Heart left ventricle (tissue), 13 donors: ENCODE data around the gene ARHGEF28.

Experiments used
- POLR2A ChIP-seq, 2 donors: fragments of 450-650 bp; IDR thresholded peaks; one replicate each; pipeline ENCODE4 v1.6.1; 2017; ENCODE audit warnings: antibody characterized with exemption in 2 of 2, mild to moderate bottlenecking in 2 of 2, moderate library complexity in 2 of 2
- TF ChIP-seq, protein P1 (sequence below), 12 donors: fragments of 200-600 bp; sonication (generic) in 4 of 12; IDR thresholded peaks; one replicate each; pipeline versions ENCODE4 v1.5.0 to v1.8.0; 2018 to 2022; ENCODE audit warnings: antibody characterized with exemption in 12 of 12, mild to moderate bottlenecking in 5 of 12
- donor health status: ischemic (EF 13 %, LVEDD 7.1; RV severe dilation, severe dysfunction).
- donor health status: DM: no; HTN: yes; CAD: no.
- donor health status: DM: no; HTN: no; CAD: no.
- donor health status: ischemic (EF 25% LVEDD 6.9; RV normal size, moderate dysfunction).
- donor health status: ischemic (EF 25% LVEDD 5.7; RV mildly dilated, moderate dysfunction).
- donor health status: ischemic (EF 35%, LVEDD 5.7; RV mildly dilated, moderate dysfunction).
- donor health status: nonischemic (EF 11% LVEDD 7.7; RV severe dilation, severe dysfunction).
- donor health status: DM: yes; HTN: yes; CAD: no.
- donor health status: PGD.
- donor health status: ischemic (EF 29% LVEDD 5.4; RV normal size, mild dysfunction).
- donor health status: nonischemic (EF 23%, LVEDD 6.1; RV moderate dilation, normal function).

DNA sequence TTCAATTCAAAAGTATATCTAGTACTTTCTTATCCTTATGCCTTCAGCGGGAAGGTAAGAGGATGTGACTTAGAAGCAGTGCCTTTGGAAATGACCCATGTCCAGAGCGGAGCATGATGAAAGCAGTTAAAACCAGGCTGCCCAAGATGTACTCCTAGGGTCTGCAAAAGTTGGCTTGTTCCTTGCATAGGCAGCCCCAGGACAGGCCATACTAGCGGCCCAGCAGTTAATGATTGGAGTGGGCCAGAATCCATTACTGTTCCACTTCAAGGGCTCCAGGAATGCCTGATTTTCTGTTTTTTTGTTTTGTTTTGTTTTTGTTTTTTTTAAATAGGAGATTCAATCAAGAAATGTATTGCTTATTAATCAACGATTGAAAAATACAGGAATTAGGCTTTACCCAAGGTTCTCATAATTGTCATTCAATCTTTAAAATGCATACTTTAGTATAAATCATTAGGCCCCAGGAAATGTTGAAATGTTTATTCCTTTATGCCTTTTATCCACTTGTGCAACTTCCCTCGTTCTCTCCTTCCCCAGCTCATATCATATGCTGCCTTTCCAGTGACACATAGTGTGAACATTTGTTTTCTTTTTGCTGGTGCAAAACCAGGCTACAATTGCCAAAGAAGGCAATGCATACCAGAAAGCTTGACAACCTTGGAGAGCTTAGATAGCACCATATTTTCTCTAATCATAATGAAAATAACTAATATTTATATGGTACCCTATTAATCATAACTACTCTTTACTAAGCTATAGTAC lies 190.8 kb downstream of the ARHGEF28 start:
- TF ChIP-seq, protein P1, sequence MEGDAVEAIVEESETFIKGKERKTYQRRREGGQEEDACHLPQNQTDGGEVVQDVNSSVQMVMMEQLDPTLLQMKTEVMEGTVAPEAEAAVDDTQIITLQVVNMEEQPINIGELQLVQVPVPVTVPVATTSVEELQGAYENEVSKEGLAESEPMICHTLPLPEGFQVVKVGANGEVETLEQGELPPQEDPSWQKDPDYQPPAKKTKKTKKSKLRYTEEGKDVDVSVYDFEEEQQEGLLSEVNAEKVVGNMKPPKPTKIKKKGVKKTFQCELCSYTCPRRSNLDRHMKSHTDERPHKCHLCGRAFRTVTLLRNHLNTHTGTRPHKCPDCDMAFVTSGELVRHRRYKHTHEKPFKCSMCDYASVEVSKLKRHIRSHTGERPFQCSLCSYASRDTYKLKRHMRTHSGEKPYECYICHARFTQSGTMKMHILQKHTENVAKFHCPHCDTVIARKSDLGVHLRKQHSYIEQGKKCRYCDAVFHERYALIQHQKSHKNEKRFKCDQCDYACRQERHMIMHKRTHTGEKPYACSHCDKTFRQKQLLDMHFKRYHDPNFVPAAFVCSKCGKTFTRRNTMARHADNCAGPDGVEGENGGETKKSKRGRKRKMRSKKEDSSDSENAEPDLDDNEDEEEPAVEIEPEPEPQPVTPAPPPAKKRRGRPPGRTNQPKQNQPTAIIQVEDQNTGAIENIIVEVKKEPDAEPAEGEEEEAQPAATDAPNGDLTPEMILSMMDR (IDR thresholded peaks at IDR 0.05), result no peak
- no peak for TF ChIP-seq POLR2A (IDR thresholded peaks at IDR 0.05)
